Measurements from ENCODE around the gene LAMTOR1. TPM values are rescaled to one million over a fixed set of nuclear protein-coding genes. Genes with fewer than 3 reads are reported as not detected.

The LAMTOR1 gene
- total and polyA plus RNA-seq, 2 of the 8 experiments (the other 6 are each of a cell fraction or from before 2014, with no cell fraction given): 82.1 to 160 TPM

DNA sequence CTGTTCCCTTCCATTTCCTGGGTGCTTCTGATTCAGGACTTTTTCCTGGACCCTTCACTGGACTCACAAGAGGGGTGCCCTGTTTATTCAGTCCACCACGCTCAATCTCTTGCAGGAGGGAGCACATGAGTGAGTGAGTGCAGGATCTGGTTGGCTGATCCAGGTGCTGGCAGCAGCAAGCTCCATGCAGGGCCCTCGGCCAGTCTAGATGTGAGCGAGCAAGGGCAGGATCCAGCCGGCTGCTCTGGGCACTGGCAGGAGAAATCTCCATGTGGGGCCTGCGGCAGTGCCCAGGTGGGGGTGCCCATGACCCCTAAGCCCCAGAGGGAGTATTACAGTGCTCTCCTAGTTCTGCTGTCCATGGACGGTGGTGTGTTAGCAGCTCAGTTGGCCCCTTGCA lies 20.9 kb upstream of the LAMTOR1 start:
- Histone ChIP-seq H4K20me1 (replicated peaks in 1 of 2; ENCODE audit: control insufficient read depth in 1 of 2, insufficient read depth in 2 of 2, low read length in 2 of 2) (no peaks in the 10 kb centered on the region), H3K27me3 (replicated peaks in 1 of 4; ENCODE audit: control insufficient read depth in 3 of 4, extremely low read depth in 1 of 4, insufficient read depth in 3 of 4, low read length in 3 of 4) (peaks cover 0 to 3% (median 0%) of the 10 kb centered on the region in 4 experiments; a peak in 2 of 7 replicates), H3K4me2 (ENCODE audit: insufficient read depth in 1 of 2, low read depth in 2 of 2, low read length in 2 of 2) (no peak overlapping the region), H3K4ac (replicated peaks; ENCODE audit: insufficient read length, low read depth, low read length) (no peak overlapping the region), H3K36me3 (ENCODE audit: control insufficient read depth in 2 of 4, insufficient read depth in 4 of 4, low read length in 3 of 4) (no peaks in the 10 kb centered on the region), H3K9ac (replicated peaks in 1 of 4; ENCODE audit: extremely low read depth in 1 of 4, low read depth in 3 of 4, low read length in 3 of 4) (no peak overlapping the region), H2AFZ (ENCODE audit: low read length) (no peak overlapping the region), H3K79me1 (ENCODE audit: low read depth, low read length) (no peaks in the 10 kb centered on the region), H3K56ac (replicated peaks; ENCODE audit: insufficient read length, low read depth, low read length) (no peak overlapping the region), H2AK5ac (ENCODE audit: low read depth, low read length) (no peak overlapping the region), H4K8ac (ENCODE audit: extremely low read depth, insufficient read depth, low read length) (no peak overlapping the region; the same call in 1 of the 2 replicates), H2BK12ac (ENCODE audit: low read depth, low read length) (no peak overlapping the region), H3K27ac (ENCODE audit: low read depth, low read length) (no peak overlapping the region), H3K23ac (ENCODE audit: insufficient read length) (no peak overlapping the region), H2BK120ac (replicated peaks; ENCODE audit: low read depth, low read length) (no peak overlapping the region), H3K14ac (ENCODE audit: insufficient read length) (no peak overlapping the region), H4K91ac (replicated peaks; ENCODE audit: insufficient read length, low read length) (no peak overlapping the region), H2BK15ac (ENCODE audit: low read length) (no peak overlapping the region), H3K23me2 (ENCODE audit: low read depth, low read length) (no peaks in the 10 kb centered on the region), H3K4me1 (replicated peaks in 1 of 4; ENCODE audit: control insufficient read depth in 3 of 4, insufficient read depth in 4 of 4, low read length in 3 of 4) (no peaks in the 10 kb centered on the region), H3K4me3 (ENCODE audit: extremely low read depth in 1 of 4, insufficient read depth in 2 of 4, low read depth in 3 of 4, low read length in 4 of 4) (no peak overlapping the region), H2BK20ac (ENCODE audit: low read length) (no peak overlapping the region), H3K79me2 (ENCODE audit: control insufficient read depth in 1 of 2, insufficient read depth in 2 of 2, low read length in 2 of 2) (no peaks in the 10 kb centered on the region), H3K18ac (ENCODE audit: extremely low read depth, low read length) (no peak overlapping the region), H3K9me3 (ENCODE audit: insufficient read depth in 2 of 2, low read depth in 1 of 2, low read length in 1 of 2) (peaks cover 12 to 13% of the 10 kb centered on the region in 2 experiments), H2BK5ac (ENCODE audit: low read depth, low read length) (no peak overlapping the region), H4K5ac (ENCODE audit: insufficient read length, low read depth, low read length) (no peak overlapping the region)
- WGBS, 2 experiments (ENCODE audit: extremely low coverage in 1 of 2, insufficient coverage in 1 of 2, insufficient read length in 1 of 2, insufficient replicate concordance in 2 of 2, low coverage in 1 of 2, low lambda C conversion rate in 2 of 2, missing lambda C conversion rate in 1 of 2): 82% methylated on average over 6 of the region's 6 CpGs; no CpG with 5 or more reads in 1 of the 2 experiments
- POLR2A ChIA-PET (ENCODE audit: partially characterized antibody): interaction anchor here (2.1 kb wide), 1 partner anchor 11 kb away, joined by 10 read pairs; the partner anchor contains the start of gene ANAPC15
- no peak for DNase-seq (ENCODE audit: low read depth in 1 of 2, low spot score in 2 of 2)
- TF ChIP-seq, protein P1, sequence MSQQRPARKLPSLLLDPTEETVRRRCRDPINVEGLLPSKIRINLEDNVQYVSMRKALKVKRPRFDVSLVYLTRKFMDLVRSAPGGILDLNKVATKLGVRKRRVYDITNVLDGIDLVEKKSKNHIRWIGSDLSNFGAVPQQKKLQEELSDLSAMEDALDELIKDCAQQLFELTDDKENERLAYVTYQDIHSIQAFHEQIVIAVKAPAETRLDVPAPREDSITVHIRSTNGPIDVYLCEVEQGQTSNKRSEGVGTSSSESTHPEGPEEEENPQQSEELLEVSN (IDR thresholded peaks at IDR 0.05): no peak
- no peak for TF ChIP-seq SP4 (IDR thresholded peaks at IDR 0.05; ENCODE audit: low read length)
- TF ChIP-seq BRCA1 (IDR thresholded peaks at IDR 0.05; ENCODE audit: low read depth, low read length): no peak
- CTCF ChIA-PET (ENCODE audit: partially characterized antibody): interaction anchor here (0.9 to 4.8 kb wide), 3 partner anchors 11 to 59 kb away, joined by 3 to 22 read pairs (median 10); no protein-coding TSS in a partner anchor
- no peak for FAIRE-seq
